ENCODE results near the gene ACOXL. TPM values are rescaled to one million over a fixed set of nuclear protein-coding genes. Genes with fewer than 3 reads are reported as not detected.

ACOXL gene
- total RNA-seq, 1 donor from 2014 or later = 1.1 TPM

Other genes starting within 250 kb of the ACOXL start
- 17.4 and 21.7 TPM in 2 replicates for gene RGPD6, start 155.4 kb upstream of the ACOXL start, total RNA-seq
- gene BUB1, start 54.5 kb upstream of the ACOXL start, total RNA-seq = 56.1 and 61.9 TPM in 2 replicates

All from activated T-helper 1 cell treated with anti-CD3 and anti-CD28 coated beads, Interleukin-12 subunit alpha, Interleukin-12 subunit beta, Interleukin-2, Interleukin-4 antibody, amounts not matched to agents 30 ng/mL and 10 ng/mL and 1 ng/mL, durations not matched to agents 14 hours and 24 hours and 36 hours (primary cell).